ENCODE results near the gene BCL2L14. TPM values are rescaled to one million over a fixed set of nuclear protein-coding genes. Genes with fewer than 3 reads are reported as not detected.

The BCL2L14 gene
- total RNA-seq, 1 experiment from 2014 or later: not detected

Small RNA genes lying within 50 kb of the gene (microRNA-seq; reads per million reads assigned to microRNA genes)
- gene MIR1244-4 (ENCODE audit: unreplicated experiment): not detected

Other genes starting within 250 kb of the BCL2L14 start
- 22.0 TPM for gene LRP6, start 196.1 kb downstream of the BCL2L14 start, total RNA-seq (2021; ENCODE audit: unreplicated experiment)

Measured in Panc1 (cell line).